ENCODE results near the gene CWC22. TPM values are rescaled to one million over a fixed set of nuclear protein-coding genes. Genes with fewer than 3 reads are reported as not detected.

CWC22 gene
- total and polyA plus RNA-seq, 2 experiments from 2014 or later = 15.7 to 17.6 TPM

- no peak overlapping the region for H2AFZ ChIP-seq
- no peaks in the 10 kb centered on the region for H4K20me1 ChIP-seq (ENCODE audit: insufficient read depth, poor library complexity, severe bottlenecking)
- no peak for TF ChIP-seq EZH2 (IDR thresholded peaks at IDR 0.05; ENCODE audit: borderline replicate concordance)
- TF ChIP-seq, protein P1, sequence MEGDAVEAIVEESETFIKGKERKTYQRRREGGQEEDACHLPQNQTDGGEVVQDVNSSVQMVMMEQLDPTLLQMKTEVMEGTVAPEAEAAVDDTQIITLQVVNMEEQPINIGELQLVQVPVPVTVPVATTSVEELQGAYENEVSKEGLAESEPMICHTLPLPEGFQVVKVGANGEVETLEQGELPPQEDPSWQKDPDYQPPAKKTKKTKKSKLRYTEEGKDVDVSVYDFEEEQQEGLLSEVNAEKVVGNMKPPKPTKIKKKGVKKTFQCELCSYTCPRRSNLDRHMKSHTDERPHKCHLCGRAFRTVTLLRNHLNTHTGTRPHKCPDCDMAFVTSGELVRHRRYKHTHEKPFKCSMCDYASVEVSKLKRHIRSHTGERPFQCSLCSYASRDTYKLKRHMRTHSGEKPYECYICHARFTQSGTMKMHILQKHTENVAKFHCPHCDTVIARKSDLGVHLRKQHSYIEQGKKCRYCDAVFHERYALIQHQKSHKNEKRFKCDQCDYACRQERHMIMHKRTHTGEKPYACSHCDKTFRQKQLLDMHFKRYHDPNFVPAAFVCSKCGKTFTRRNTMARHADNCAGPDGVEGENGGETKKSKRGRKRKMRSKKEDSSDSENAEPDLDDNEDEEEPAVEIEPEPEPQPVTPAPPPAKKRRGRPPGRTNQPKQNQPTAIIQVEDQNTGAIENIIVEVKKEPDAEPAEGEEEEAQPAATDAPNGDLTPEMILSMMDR (IDR thresholded peaks at IDR 0.05; ENCODE audit: poor library complexity) = no peak
- TF ChIP-seq EZH2phosphoT487 (IDR thresholded peaks at IDR 0.05; ENCODE audit: low read depth, severe bottlenecking, unreplicated experiment) = no peak
- DNase-seq (ENCODE audit: low spot score) = no peak
- no peak overlapping the region for H3K4me3 ChIP-seq
- H3K9me3 ChIP-seq (ENCODE audit: low read depth) = no peaks in the 10 kb centered on the region
- H3K27me3 ChIP-seq = no peaks in the 10 kb centered on the region
- H3K79me2 ChIP-seq = no peaks in the 10 kb centered on the region
- WGBS (ENCODE audit: low lambda C conversion rate, missing lambda C conversion rate) = 66% methylated on average over 5 of the region's 5 CpGs
- H3K27ac ChIP-seq = no peak overlapping the region
- H3K4me1 ChIP-seq (ENCODE audit: insufficient read depth) = no peaks in the 10 kb centered on the region
- H3K9me2 ChIP-seq (replicated peaks; ENCODE audit: insufficient read depth) = no peaks in the 10 kb centered on the region
- no peak overlapping the region for H3K4me2 ChIP-seq
- no peaks in the 10 kb centered on the region for H3K36me3 ChIP-seq (replicated peaks; ENCODE audit: insufficient read depth, low read depth)
Measured at GRCh38 chr2:179900655-179901054, 106.4 kb downstream of the CWC22 start.

DNA sequence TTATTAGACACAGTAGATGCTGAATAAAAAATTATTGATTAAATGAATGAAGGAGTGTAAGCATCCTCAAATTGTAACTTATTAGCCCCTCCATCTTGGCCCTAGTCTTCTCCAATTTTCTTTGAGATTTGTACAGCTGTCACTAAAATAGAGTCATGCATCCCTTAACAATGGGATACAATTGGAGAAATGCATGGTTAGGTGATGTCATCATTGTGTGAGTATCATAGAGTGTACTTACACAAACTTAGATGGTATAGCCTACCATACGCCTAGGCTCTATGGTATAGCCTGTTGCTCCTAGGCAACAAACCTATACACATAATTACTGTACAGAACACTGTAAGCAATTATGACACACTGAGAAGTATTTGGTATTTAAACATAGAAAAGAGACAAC is 107.4 kb downstream of the CWC22 start:
- Histone ChIP-seq H4K20me1 (ENCODE audit: insufficient read depth, poor library complexity, severe bottlenecking) (no peaks in the 10 kb centered on the region), H3K9me2 (replicated peaks; ENCODE audit: insufficient read depth) (no peaks in the 10 kb centered on the region), H3K27ac (no peak overlapping the region), H3K4me1 (ENCODE audit: insufficient read depth) (no peaks in the 10 kb centered on the region), H3K27me3 (no peaks in the 10 kb centered on the region), H3K4me2 (no peak overlapping the region), H3K4me3 (no peak overlapping the region), H3K36me3 (replicated peaks; ENCODE audit: insufficient read depth, low read depth) (no peaks in the 10 kb centered on the region), H2AFZ (no peak overlapping the region), H3K79me2 (no peaks in the 10 kb centered on the region), H3K9me3 (ENCODE audit: low read depth) (no peaks in the 10 kb centered on the region)
- DNase-seq (ENCODE audit: low spot score) = no peak
- 100% methylated on average over 1 of the region's 1 CpG for WGBS (ENCODE audit: low lambda C conversion rate, missing lambda C conversion rate)
- no peak for TF ChIP-seq EZH2 (IDR thresholded peaks at IDR 0.05; ENCODE audit: borderline replicate concordance)

DNA sequence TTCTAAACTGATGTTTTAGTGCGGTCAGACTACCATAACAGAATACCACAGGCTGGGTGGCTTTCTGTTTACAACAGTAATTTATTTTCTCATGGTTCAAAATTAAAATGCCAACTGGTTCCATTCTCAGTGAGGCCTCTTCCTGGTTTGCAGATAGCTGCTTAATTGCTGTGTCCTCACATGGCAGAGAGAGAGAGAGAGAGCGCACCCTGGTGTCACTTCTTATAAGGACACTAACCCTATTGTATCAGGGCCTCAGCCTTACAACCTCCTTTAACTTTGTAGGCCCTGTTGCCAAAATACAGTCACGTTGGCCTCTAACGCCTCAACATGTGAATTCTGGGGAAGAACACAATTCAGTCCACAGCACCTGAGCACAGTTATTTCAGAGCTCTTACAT is 108.2 kb downstream of the CWC22 start:
- Histone ChIP-seq H3K36me3 (replicated peaks; ENCODE audit: insufficient read depth, low read depth) (no peaks in the 10 kb centered on the region), H3K79me2 (no peaks in the 10 kb centered on the region), H3K27me3 (no peaks in the 10 kb centered on the region), H3K9me2 (replicated peaks; ENCODE audit: insufficient read depth) (no peaks in the 10 kb centered on the region), H3K4me3 (no peak overlapping the region), H3K4me2 (no peak overlapping the region), H3K27ac (no peak overlapping the region), H2AFZ (no peak overlapping the region), H4K20me1 (ENCODE audit: insufficient read depth, poor library complexity, severe bottlenecking) (no peaks in the 10 kb centered on the region), H3K4me1 (ENCODE audit: insufficient read depth) (no peaks in the 10 kb centered on the region), H3K9me3 (ENCODE audit: low read depth) (no peaks in the 10 kb centered on the region)
- TF ChIP-seq, protein P1 (IDR thresholded peaks at IDR 0.05; ENCODE audit: poor library complexity) = peak; percentile 13
- TF ChIP-seq EZH2phosphoT487 (IDR thresholded peaks at IDR 0.05; ENCODE audit: low read depth, severe bottlenecking, unreplicated experiment) (no peak), EZH2 (IDR thresholded peaks at IDR 0.05; ENCODE audit: borderline replicate concordance) (no peak)
- DNase-seq (ENCODE audit: low spot score) = peak; percentile 24
- 62% methylated on average over 4 of the region's 4 CpGs for WGBS (ENCODE audit: low lambda C conversion rate, missing lambda C conversion rate)

Small RNA genes within 50 kb of the gene (small RNA-seq; reads per million reads assigned to genes)
- not detected for gene RF00416

Other genes with a start within 250 kb of the CWC22 start
- 1.5 and 2.4 TPM in 2 replicates for gene ZNF385B, start 145.7 kb downstream of the CWC22 start, total RNA-seq
- gene ZNF385B, start 145.7 kb downstream of the CWC22 start, polyA plus RNA-seq = 1.5 and 1.8 TPM in 2 replicates